Non-pigmented ciliary epithelial cell (primary cell): ENCODE measurements around the gene STK32B.

Source experiments
- DNase-seq: peaks from one replicate; pipeline ENCODE4 v3.0.0-alpha.2; 2010; ENCODE audit warnings: low read depth

STK32B gene

DNA sequence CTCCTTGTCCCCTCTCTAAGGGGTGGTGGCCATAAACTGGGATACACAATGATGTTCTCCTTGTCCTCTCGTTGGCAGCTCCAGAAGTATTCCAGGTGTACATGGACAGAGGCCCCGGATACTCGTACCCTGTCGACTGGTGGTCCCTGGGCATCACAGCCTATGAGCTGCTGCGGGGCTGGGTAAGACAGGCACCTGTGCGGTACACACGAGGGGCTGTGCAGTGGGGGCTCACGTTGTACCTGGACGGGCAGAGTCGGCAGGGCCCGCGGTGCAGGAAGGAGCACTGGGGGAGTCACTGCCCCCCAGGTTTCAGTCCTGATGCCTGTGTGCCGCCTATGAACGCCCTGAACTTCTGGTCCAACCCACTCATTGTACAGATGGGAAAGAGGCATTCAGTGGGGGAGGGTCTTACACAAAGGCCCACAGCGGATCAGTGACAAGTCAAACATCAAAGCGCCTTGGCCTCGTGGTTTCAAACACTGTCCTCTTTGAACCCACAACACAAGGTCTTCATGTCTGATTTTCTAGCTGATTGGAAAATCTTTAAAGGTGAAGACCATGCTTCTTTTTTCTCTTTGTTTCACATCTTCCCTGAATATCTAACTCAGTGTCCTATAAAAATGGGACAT lies 395.4 kb downstream of the STK32B start:
- DNase-seq = no peak

GRCh38 chr4:5447755-5448154 lies 396.5 kb downstream of the STK32B start:
- no peak for DNase-seq

DNA sequence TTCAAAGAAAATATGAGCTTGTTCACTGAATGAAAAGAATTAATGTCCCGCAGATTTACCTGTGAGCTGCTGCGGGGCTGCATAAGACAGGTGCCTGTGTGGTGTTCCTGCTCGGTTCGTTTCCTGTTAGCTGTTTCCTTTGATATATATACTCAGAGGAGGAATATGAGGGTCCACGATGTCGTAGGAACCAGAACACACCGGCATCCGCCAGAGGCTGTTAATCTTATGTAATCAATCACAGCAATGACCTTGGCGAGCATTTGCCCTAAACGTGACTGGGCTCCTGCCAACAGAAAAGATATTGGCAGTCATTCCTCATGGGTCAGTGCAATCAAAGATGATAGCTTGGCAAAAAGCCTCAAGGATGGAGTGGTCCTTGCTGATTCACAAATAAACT lies 396.9 kb downstream of the STK32B start:
- DNase-seq = no peak

GRCh38 chr4:5451243-5451642 lies 400.0 kb downstream of the STK32B start:
- DNase-seq = no peak

GRCh38 chr4:5452156-5452555 lies 400.9 kb downstream of the STK32B start:
- DNase-seq = no peak

- no peak for DNase-seq
These were observed 403.8 kb downstream of the STK32B start for GRCh38 chr4:5455003-5455585.

DNA sequence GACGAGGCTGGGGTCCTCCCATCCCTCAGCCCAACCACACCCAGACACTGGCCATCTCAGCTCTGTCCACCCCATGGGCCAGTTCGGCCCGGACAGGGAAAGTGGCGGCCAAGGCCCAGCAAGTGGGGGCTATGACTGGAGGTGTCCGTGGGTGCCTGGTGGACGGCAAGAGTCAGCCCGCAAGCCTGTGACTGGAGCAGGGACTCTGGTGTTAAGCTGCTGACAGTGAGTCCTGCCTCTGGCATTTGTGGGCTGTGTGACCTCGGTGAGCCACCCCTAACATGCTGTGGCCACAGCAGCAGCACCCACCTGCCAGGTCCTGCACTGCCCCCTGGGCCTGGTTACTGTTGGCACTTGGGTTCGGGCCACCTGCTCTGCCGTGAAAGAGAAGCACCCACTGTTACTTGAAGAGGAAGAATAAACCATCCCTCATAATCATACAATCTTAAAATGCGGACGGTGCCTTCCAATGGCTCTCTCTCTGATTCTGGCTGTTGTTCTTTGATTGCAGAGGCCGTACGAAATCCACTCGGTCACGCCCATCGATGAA lies 405.1 kb downstream of the STK32B start:
- no peak for DNase-seq

DNA sequence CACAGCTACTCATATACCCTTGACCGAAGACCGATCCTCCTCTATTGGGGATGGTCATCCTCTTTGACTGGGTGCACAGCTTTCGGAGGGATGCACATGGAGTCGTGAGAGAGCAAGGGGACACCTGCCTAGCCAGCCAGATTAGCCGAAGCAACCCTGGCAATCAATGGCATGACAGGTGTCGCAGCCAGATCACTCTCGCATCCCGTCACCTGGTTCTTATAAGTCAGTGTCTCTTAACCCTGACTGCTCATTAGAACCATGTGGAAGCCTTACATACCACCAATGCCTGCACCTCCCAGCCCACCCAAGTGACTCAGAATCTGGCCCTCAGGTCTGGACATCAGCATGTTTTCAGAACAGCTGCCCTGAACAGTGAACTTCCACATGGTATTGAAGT lies 407.4 kb downstream of the STK32B start:
- no peak for DNase-seq

DNA sequence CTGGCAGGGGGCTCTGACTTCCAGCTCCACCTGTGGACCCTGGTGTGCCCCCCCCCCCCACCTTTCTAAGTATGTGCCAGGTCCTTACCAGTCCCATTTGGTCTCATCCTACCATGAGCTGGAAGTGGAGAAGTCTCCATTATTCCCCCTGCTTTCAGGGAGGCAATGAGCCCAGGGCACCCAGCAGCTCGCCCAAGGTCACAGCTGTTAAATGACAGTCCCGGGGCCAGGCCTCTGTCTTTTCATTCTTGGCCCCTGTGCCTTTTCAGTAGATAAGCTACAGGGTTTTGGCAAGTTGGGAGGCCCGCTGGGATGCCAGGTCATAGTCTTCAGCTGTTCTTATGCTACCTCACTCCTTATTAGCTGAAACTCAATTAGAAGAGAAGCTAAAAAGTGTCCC lies 408.0 kb downstream of the STK32B start:
- DNase-seq = no peak

- DNase-seq = no peak
These were observed 409.0 kb downstream of the STK32B start for GRCh38 chr4:5460106-5460801.

DNA sequence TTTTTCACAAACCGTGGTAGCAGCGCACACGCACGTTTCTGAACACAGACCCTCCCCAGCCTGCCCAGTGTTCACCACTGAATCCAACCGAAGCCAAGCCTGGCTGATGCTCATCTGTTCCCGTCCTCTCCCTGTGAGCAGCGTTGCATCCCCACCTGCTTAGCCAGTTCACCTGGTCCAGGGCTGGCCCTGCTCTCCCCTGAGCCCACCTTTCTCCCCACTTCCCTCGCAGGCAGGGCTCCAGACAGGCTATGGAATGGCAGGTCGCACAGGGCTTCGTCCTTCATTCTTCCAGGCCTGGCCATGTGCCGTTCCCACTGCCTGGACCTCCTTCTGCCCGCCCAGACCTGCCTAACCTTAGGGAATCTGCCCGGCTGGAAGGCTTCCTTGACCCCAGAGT lies 410.2 kb downstream of the STK32B start:
- DNase-seq = no peak

GRCh38 chr4:5462254-5462835 lies 411.1 kb downstream of the STK32B start:
- DNase-seq = no peak

DNA sequence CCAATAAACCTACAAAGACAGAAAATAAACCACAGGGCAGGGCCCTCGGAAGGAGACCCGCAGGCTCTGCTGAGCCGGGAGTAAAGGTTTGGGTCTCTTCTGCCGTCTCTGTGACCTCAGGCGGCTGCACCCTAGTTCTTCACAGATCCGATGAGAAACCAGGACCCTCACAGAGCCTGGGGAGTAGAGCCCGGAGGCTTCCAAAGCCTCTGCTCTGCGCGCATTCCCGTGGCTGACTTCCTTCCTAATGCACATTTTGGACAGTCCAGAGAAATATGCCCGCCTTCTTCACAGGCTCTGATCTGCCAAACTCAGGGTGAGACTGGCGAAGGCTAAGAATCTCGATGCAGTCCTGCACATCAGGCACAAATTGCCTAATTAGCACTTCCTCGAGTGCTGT lies 411.6 kb downstream of the STK32B start:
- DNase-seq = no peak

DNA sequence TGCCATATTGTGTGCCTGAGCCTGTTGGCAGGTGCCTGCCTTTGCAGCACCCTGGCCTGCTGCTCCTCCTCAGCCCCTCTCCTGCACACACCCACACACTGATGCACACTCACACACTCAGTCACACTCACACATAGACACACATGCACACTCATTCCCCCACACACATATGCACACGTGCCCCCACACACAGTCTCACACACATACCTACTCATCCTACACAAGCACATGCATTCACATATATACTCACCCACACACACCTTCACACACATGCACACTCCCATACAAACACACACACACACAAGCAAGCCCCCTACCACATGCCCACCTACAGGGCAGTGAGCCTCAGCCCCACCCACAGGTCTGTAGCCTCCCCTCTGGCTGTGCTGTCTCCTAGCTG lies 412.1 kb downstream of the STK32B start:
- no peak for DNase-seq

DNA sequence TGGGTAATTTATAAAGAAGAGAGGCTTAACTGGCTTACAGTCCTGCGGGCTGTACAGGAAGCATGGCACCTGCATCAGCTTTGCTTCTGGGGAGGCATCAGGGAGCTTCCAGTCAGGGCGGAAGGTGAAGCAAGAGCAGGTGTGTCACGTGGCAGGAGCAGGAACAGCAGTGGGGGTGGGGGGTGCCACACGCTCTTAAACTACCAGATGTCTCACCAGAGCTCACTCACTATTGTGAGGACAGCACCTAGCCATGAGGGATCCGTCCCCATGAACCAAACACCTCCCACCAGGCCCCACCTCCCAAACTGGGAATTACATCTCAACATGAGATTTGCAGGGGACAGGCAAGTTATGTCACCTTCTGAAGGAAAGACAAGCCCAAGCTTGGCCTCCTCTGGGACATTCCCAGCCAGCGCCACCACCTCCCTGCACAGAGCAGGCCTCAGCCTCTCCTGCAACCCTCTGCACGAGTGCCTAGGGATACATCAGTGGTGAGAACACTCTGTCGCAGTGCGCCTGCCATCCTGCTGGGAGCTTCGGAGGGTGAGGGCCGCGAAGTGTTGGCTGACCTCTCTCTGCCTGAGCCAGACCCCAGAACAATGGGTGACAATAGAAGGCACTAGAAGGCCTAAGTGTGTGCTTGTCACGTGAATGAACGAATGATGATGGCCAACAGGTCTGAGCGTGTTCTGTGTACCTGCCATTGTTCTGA lies 412.8 kb downstream of the STK32B start:
- no peak for DNase-seq

DNA sequence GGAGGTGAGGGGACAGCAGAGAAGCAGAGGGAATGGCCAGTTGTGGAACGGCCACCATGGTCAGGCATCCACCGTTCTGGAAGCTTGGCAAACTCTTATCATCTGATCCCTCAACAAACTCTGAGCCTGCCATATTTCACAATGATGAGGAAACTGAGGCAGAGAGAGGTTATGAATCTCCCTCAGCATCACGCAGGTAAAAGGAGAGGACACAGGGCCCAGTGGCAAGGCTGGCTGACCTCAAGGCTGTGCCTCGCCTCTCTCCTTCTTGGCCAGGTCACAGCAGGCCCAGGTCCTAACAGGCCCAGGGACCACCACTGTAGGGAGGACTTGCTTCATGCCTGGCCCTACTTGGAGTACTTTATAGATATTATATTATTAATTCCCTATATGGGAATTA lies 414.2 kb downstream of the STK32B start:
- DNase-seq = no peak

GRCh38 chr4:5465956-5466355 lies 414.7 kb downstream of the STK32B start:
- DNase-seq = no peak

DNA sequence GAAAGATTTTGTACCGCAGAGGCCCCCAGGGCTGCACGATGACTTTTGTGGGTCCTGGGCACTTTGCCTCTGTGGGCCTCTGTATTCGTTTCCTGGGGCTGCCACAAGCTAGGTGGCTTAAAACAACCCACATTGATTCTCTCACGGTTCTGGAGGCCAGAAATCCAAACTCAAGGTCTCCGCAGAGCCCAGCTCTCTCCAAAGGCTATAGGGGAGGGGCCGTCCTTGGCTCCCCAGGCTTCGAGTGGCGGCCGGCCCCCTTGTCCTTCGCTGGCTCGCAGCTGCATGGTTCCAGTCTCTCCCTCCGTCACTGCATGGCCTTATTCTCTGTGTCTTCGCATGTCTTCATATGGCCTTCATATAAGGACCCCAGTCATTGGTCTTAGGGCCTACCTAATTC lies 415.8 kb downstream of the STK32B start:
- DNase-seq = no peak

DNA sequence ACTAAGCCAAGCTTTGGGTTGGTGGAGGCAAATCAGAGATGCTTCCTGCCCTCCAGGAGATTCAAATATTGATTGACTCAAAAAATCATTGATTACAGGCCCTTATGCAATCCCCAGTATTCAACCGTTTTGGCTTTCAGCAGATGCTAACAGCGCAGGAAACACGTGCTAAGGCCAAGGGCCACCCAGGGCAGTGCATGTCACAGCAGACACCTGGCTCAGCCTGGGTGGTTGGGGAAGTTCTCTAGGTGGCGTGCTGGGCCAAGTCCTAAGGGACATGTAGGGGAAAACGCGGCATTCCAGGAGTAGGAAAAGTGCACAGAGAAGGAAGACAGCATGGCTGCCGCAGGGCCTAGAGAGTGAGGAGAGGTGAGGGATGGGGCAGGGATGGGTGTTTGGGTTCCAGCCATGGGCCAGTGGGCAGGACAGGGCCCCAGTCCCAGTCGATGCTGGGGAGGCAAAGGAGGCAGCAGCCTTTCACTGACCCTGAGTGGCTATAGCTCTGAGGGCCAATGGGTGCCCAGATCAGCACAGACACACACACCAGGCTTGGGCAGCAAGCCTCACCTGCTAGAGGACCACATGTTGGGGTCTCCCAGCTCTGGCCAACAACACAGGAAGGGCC lies 418.0 kb downstream of the STK32B start:
- no peak for DNase-seq

DNA sequence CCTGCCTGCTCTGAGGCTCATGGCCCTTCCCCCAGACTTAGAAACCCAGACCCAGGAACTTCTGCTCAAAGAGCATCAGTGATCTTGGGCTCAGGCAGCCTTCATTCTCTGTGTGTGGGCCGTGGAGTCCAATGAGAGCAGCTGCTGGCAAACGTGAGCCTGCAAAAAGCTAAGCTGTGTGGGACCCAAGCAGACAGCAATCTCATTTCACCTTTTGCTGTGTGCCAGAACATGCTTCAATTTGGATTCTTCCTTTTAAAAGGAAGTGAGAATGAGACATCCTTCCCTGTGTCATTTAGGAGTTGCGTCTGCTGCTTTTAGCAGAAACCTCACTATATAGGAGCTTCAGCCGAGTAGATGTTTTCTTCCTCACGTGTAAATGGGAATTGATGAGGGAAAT lies 418.6 kb downstream of the STK32B start:
- DNase-seq = no peak

DNA sequence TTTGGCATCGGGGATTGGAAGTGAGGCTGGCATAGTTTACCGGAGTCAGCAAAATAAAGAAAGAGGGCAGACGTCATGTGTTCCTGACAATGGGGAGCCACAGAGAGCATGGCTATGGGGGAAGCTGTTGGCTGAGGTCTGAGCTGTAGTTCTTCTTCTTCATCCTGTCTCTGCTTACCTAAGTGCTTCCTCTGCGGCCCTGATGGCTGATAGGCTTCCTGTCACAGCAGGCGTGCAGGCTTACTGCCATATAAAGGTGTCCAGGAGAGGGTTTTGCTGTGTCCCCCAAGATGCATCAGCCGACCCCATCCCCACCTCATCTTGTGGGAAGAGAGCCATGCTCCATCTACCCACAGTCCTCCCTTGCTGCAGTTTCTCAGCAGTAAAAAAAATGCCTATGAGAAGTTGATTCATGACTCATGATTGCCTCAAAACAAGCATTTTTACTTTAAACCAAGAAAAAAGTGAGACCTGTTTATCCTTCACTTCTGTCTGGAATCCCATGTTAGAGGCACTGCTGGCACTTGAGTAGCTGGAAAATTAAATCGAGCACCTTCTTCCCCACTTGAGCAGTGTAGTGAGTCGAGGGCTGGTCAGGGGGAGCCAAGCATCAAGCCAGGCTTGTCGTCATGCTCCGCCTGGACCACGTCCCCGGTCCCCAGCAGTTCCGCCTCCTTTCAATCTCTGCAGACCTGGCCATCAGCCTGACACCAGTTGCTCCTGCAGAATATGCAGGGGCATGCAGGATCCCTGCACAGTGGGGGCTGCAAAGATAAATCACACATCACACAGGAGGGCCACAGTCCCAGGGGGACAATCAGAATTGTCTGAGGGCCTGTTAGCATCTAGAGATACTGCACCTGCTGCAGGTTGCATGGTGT lies 419.3 kb downstream of the STK32B start:
- no peak for DNase-seq
